A204.1 (cell line): Measurements from ENCODE around the gene KLHL10.

ENCODE experiments used
- FAIRE-seq: peaks from 2 replicates; lab custom pipeline; 2012; peaks lifted over from hg19 to GRCh38; lab: Jason Lieb, UNC

KLHL10 gene

DNA sequence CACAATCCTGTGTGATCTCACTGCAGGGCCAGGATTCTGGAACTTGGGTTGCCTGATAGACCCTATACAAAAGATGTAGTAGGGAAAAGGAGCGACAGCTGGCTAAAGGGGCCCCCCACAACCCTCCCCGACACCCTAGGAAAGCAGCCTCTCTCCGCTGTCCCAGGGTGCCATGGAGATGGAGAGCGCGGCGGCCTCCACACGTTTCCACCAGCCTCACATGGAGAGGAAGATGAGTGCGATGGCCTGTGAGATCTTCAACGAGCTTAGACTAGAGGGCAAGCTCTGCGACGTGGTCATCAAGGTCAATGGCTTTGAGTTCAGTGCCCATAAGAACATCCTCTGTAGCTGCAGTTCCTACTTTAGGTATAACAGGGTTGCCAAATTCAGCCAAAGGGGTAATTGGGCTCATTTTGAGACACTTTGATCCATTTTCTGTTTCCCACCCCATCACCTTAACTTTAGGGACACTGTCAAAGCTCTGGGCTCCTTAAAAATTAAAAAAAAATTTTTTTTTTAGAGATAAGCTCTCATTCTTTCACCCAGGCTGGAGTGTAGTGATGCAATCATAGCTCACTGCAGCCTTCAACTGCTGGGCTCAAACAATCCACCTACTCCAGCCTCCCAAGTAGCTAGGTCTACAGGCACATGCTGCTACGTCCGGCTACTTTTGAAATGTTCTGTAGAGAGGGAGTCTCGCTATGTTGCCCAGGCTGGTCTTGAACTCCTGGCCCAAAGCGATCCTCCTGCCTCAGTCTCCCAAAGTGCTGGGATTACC, at the start of gene KLHL10:
Gene KLHL10, plus strand, starts transcription at position 65 of the 778 bp plus-strand sequence. Its CDS starts 108 bp downstream, at position 173.
- FAIRE-seq: no peak

DNA sequence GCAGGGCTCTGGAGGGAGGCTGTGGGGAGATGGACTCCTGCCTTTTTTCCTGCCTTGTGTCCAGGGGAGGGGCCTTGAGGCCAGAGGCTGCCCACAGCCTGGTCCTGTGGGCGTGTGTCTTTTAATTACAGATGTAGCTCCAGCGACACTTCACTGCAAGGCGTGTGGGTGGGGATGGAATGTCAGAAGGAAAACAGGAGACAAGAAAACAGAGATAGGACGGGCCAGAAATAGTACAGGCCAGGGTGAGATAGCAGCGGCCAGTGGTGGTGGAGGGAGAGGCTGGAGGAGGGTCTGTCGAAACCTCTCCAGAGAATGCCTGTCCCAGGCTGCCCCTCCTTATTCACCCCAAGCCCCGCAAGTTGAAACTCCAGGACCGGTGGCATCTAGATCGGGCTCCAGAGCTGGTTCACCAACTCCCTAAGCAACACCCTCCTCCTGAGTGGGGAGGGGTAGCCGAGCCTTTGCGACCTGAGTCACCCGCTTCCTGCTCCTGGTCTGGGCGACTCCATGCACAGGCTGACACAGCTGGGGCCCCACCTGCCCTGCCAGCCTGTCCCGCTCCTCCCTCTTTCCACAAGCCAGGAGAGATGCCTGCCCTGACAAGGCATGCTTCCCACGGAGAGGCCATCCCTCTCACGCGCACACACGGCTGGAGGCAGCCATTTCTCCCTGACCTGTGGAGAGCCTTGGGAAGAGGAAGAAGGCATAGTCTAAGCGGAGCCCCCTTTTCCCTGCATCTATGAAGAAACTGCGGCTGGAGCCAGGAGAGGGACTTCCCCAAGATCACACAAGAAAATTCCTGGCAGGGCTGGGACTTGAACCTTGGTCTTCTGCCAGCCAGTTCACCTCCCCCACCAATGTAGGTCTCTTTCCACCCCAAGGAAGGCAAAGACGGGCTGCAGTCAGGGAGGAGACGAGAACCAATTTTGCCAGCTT, 44.5 kb upstream of the KLHL10 start:
- FAIRE-seq: no peak

DNA sequence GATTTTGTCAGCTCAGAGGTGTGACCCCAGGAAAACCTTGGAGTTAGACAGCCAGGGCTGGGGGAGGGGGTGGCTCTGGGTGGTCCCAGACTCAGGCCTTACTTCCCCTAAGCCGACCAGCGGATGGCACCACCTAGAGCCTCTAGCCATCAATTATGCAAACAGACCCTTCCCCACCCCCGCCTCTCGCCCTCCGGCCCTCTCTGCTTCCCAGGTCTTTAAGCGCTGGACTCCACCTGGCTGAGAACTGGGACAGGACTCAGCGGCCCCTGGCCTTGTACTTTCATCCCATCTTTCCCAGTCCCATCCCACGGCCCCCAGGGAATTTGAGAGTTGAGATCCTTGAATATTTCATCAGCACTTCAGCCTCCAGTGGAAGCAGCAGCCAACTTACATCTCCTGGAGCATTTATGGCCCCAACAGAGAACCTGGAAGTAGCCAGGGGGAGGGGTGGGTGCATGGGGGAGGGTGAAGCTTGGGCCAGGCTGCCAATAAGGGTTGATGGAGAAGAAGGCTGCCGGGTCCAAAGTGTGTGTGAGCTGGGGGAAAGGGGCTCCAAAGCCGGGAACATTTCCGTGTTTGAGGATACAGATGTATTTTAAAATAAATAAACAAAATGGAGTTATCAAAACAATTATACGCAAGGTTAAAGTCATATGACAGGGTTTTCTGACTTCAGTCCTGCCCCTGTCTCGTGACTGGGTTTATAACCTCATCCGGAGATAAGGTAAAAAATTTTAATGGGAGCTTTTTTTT, 43.7 kb upstream of the KLHL10 start:
- FAIRE-seq: no peak

DNA sequence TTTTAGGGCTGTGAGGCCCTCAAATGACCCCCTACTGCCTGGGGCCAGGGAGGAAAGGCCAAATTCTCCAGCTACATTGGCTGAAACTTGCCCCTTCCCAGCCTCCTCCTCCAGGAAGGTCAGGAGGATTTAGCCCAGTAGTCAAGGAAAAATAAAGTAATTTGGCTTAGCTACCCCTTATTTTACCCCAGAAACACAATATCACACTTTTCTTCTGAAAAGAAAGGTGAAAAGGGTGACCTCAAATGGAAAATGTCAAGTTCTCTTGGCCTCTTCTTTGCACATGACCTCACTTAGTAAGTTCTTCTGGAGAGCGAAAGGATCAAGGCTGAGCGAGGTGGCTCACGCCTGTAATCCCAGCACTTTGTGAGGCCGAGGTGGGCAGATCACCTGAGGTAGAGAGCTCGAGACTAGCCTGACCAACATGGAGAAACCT, 43.1 kb upstream of the KLHL10 start:
- no peak for FAIRE-seq

DNA sequence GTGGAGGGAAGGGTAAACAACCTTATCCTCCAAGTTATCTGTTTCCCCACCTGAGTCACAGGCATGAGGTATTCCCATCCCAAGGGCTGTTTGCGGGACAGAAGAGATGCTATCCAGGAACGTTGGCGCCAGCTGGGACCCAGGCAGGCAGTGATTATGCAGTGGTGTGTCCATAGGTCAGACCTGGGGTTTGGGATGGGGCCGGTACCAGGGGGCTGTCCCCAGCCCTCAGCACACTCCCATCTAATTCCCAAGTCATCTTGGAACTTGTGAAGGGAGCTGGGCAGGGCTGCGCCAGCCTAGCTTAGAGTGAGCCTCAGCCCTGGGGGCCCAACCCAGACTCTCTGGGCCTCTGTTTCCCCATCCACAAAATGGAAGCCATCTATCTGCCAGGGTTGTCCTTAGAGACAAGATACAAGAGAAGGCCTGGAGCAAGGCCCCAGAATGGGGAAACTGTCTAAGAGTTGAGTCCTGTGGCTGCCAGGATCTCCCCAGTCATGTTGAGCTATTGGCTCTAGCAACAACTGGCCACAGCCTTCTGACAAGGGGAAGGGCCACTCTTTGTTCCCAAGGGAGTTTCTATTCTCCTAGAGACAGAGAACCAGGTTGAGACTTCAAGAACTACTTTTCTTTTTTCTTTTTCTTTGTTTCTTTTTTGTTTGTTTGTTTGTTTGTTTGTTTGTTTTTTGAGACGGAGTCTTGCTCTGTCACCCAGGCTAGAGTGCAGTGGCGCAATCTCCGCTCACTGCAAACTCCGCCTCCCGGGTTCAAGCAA, 41.3 kb upstream of the KLHL10 start:
- no peak for FAIRE-seq

DNA sequence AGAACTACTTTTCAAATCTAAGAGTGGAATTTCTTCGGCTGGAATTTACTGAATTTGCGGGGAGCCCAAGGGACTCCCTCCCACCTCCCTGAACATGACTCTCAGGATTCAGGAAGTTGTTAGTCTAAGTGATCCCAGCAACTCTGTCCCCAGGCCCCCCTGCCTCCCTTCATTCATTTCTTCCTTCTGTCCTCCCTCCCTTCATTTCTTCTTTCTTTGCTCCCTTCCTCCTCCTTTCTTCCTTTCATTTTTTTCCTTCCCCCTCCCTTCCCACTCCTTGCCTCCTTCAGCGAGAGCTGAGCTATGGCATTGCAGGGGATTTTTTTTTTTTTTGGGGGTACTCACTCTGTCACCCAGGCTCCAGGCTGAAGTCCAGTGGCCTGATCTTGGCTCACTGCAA, 40.2 kb upstream of the KLHL10 start:
- no peak for FAIRE-seq

DNA sequence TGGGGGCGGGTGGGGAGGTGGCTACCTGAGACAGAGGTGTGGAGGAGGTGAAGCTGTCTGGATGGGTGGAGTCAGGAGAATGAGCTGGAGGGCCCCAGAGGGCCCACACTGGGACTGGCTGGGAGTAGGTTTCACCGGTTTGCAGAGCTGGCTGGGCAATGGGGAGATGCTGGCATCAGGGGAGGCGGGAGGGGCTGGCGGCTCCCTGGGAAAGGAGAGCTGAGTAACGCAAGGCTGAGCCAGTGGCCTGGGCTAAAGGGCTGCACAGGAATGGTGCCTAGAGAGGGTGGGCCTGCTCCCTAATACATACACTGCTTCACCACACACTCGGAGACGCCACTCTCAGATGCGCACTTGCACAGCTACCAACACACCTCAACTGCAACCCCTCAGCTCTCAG, 38.3 kb upstream of the KLHL10 start:
- no peak for FAIRE-seq

DNA sequence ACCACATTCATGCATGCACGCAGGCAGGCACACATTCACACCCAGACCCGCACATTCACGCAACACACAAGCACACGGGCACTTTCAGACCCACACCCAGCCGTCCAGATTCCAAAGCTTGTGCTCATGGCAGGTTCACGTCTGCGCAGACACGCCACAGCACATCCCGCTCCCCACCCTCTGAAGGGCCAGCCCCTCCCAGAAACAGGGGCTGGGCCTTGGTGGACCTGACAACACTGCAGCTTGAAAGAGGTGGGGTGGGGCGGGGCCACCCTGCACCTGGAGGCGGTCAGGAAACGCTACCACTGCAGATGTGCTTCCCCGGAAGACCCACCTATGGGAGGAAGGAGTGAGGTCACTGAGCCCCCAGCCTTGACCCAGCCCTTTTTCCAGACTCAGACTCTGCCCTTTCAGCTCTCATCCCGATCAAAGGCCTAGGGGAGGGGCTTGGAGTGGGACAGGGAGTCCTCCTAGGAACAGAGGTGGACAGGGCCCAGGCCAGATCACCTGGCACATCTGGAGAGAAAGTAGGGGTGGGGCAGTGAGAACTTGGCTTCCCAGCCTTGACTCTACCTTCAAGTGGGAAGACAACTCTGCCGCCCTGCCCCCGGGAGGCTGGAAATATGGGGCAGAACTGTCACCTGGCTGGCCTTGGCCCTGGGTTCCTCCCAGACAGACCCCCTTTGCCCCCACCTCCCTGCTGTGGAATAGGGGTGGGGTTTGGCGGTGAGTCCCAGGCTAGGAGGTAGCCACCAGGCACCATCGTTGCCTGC, 36.8 kb upstream of the KLHL10 start:
- FAIRE-seq: no peak

DNA sequence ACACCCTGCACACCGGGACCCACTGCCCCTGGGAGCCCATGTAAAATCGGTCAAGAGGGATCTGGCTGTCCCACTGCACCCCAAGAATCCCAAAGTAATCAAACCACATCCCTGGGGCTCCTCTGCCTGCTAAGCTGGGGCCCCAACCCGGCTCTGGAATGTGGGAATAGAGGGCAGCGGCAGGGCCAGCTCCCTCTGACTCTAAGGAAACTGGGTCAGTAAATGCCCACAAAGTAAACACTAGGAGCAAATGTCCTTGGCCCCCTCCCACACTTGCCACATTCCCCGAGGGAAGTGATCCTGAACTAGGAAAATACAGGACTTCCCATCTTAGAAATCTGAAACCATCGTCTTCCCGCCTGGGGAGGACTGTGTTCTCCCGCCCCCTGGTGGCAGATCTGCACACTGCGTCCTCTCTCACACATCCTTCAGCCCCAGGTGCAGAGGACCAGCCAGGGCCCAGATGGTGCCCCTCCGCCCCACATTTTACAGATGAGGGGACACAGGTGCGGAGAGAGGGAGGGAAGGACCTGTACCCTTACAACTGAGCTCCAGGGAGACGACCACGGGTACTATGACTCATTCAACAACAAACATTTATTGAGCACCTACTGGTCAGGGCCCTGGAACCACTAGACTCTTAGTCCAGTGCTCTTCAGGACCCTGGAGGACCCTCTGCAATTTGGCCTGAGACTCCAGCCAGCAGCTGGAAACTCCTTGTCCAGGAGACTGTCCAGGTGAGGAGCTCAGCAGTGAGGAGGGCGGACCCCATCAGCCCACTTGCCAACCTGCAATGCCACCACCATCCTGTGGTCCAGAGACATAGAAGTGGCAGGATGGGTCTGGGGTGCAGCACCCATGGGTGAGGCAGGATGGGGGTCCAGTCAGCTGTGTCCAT, 36.0 kb upstream of the KLHL10 start:
- FAIRE-seq: peak; percentile 82

DNA sequence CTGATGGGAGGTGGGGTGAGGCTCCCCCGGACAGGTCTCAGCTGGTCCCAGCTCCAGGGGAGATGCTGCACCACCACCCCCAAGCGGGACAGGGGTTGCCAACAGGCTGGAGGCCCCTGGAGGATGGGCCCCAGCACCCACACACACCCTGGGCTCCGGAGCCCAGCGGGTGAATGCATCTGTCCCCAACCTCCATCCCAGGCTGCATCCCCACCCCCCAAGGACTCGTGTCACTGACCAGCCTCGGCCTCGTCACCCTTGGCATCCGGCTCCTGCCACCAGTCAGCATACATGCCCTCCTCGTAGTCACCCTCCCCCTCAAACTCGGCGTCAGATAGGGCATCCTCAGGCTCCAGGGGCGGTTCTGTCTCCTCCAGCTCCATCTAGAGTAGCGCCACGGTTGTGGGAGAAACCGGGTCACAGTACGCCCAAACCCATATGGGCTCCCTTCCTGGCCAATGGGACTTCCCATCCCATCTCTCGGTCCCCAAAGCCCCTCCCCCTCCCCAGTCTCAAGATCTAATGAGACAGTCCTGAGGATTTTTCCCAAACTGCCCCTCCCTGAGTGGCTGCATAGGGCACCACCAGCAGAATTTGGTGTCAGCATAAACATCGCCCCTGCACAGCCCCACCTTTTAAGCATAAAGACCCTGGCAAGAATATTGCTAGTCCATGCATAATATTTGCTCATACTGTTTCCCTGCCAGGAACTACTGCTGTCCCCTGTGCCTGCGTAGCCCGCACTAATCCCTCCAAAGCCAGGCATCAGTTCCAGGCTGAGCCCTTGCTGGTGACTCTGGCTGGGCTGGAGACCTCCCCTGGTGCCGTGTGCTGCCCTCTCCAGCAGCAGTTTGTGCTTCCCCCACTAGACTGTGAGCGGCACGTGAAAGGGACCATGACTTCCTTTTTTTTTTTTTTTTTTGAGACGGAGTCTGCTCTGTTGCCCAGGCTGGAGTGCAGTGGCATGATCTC, 34.3 kb upstream of the KLHL10 start:
- FAIRE-seq: no peak

DNA sequence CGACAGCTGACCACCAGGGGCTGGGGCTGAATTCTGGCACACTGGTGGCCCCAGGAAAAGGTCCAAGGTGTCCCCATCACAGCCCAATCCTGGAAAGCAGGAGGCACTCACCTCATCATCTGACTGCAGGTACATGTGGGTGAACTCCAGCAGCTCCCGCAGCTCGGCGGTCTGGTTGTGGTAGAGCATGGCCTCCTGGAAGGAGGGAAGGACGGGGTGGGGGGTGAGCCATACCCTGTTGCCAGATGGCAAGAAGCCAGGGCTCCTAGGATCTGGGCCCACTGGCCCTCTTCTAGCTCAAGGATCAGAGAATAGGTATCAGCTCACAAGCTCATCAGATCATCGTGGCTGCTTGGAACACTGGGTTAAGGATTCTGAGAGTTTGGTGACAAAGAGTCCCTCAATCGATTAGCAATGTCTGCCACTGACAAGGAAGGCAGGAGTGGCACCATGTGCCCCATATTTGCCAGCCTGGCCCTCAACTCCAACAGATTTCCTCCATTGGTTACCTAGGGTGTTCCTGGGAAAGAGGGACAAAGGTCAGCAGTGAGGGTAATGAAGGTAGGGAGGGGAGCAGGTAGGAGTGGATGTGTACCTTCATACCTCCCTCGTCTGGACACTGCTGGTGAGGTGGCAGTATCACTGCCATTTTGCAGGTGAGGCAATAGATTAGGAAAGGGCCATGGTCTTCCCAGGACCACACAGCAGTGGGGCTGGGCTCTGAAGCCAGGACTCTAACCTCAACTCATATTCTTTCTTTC, 30.8 kb upstream of the KLHL10 start:
- no peak for FAIRE-seq

DNA sequence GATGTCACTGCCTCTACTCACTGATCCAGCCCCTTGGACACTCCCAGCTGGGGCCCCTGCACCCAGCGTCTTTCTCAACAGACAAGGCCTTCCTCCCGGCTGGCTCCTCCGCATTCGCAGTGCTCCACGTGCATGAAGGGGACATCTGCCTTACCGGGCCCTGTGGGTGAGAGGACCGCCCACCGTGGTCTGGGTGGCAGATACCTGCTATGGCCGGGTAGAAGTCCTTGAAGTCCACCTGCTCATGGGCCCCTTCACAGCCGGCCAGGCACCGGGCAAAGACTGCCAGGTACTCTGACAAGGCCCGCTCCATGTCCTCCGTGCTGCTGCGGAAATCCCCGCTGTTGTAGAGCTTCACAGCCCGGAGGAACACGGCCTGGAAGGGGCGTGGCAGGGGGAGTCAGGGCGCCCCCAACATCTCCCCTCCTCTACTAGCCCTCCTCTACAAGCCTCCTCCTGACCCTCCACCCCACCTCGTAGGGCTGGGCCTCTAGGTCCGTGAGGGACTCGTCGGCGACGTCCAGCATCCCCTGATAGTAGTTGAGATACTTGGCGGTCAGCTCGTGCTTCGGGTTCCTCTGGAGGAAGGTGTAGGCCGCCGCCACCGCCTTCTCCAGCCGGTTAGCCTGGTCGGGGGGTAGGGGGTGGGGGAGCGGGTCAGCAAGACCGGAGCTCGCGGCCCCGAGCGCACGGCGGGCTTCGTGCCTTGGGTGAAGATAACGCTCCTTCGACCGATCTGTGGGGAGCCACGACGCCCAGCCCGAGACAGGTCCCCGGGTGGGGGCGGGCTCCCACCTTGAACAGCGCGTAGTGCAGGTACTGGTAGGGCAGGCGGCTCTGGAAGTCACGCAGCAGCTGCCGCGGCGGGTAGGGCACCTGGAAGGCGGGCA, 26.7 kb upstream of the KLHL10 start:
- no peak for FAIRE-seq

DNA sequence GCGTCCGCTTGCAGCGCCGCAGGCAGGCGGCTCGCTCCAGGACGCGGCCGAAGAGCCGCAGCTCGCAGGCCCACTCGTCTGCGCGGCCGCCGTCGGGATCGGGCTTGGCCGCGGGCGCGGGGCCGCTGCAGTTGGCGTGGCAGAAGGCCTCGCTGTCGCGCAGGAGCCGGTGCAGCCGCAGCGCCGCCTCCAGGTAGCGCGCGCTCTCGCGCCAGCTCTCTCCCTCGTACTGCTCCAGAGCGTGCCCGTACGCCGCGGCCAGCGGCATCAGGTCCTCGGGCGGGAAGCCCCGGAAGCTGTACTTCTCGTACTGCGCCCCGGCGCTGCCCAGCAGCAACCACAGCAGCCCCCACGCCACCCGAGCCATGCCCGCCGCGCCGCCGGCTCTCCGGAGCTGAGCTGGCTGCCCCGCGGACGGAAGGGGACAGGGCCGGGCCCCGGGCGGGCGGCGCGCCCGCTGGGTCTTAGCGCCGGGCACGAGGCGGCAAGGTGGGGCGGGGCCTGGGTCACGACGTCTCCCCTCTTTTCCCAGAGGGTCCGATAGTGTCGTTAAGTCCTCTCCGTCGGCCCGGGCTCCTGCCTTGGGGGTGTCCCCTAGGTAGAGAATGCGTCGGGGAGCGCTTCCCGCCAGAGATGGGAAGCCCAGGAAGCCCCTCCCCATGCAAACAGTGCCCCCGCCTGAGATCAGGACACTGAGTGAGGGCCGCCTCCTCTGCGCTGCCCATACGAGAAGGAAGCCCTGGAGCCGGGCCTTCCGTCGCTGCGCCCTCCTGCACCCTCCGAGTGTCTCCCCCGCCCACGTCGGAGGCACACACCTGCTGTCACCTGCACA, 25.9 kb upstream of the KLHL10 start, which contains the start of gene P3H4:
Gene P3H4, minus strand, starts transcription at position 401 of the 832 bp plus-strand sequence. Its CDS starts 34 bp downstream, at position 367.
- no peak for FAIRE-seq

DNA sequence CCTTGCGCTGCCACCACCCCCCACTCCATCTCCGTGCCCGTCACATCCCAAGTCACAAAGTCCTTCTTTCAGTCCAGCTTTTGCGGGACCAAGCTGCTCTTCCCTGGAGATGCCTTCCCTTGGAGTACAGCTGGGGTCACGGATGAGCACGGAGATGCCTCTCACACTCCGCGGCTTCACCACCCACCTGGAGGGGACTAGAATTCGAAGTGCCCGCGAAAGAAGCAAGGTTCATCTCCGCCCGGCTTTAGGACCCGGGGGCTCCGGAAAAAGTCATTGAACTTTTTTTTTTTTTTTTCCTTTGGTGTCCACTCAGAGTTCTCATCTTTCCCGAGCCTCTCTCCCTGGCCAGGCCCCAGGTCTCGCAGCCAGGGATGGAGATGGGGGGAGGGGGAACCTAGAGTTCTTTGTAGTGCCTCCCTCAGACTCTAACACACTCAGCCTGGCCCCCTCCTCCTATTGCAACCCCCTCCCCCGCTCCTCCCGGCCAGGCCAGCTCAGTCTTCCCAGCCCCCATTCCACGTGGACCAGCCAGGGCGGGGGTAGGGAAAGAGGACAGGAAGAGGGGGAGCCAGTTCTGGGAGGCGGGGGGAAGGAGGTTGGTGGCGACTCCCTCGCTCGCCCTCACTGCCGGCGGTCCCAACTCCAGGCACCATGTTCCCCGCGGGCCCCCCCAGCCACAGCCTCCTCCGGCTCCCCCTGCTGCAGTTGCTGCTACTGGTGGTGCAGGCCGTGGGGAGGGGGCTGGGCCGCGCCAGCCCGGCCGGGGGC, 25.1 kb upstream of the KLHL10 start, which contains the start of gene FKBP10:
Gene FKBP10, plus strand, starts transcription at position 624 of the 771 bp plus-strand sequence. Its CDS starts 31 bp downstream, at position 655.
- FAIRE-seq: peak; percentile 92
